Activated CD8-positive, alpha-beta T cell treated with anti-CD3 and anti-CD28 coated beads for 36 hours (primary cell): Measurements from ENCODE around the gene ZNF787. TPM values are rescaled to one million over a fixed set of nuclear protein-coding genes. Genes with fewer than 3 reads are reported as not detected.

ENCODE experiments used
- ATAC-seq: fragments of 200-7000 bp; cut with Tn5 transposase; one replicate; pipeline ENCODE4 v1.10.0; 2021; ENCODE audit warnings: mild to moderate bottlenecking, moderate library complexity
- CTCF ChIA-PET: fragments of 350-600 bp; sonication (Branson Sonifier 250); formaldehyde crosslinking; loops from one replicate; lab custom pipeline; 2021; ENCODE audit warnings: antibody characterized with exemption; lab: Charles Lee
- POLR2A ChIA-PET: fragments of 350-600 bp; sonication (Branson Sonifier 250); formaldehyde crosslinking; loops from one replicate; lab custom pipeline; 2021; ENCODE audit warnings: antibody characterized with exemption; lab: Charles Lee
- DNase-seq: peaks from one replicate; pipeline ENCODE4 v3.0.0-alpha.2; 2020
- H3K27ac Mint-ChIP-seq: one replicate; pipeline ENCODE4 v1.8.0; 2021; ENCODE audit warnings: mild to moderate bottlenecking, mixed read lengths
- H3K27me3 Mint-ChIP-seq: one replicate; pipeline ENCODE4 v1.8.0; 2021; ENCODE audit warnings: mixed read lengths
- H3K36me3 Mint-ChIP-seq: one replicate; pipeline ENCODE4 v1.8.0; 2021; ENCODE audit warnings: low read depth, mixed read lengths
- H3K4me1 Mint-ChIP-seq: one replicate; pipeline ENCODE4 v1.8.0; 2021; ENCODE audit warnings: low read depth, mixed read lengths
- H3K4me3 Mint-ChIP-seq: one replicate; pipeline ENCODE4 v1.8.0; 2021; ENCODE audit warnings: mild to moderate bottlenecking, moderate library complexity, mixed read lengths
- H3K9me3 Mint-ChIP-seq: one replicate; pipeline ENCODE4 v1.8.0; 2021; ENCODE audit warnings: mixed read lengths
- intact Hi-C: fragments of 100-400 bp; cut with micrococcal nuclease; formaldehyde crosslinking; loops from one replicate; pipeline ENCODE4 v1.10.0; 2022
- total RNA-seq, 2 experiments: library from RNA; stranded (reverse); gene quantifications; one replicate each; pipeline ENCODE4 v1.2.3, GENCODE V29; 2021
- TF ChIP-seq, protein P1 (sequence below): fragments of 200-600 bp; IDR thresholded peaks from one replicate; pipeline ENCODE4 v1.8.0; 2022; ENCODE audit warnings: antibody characterized with exemption, mild to moderate bottlenecking

ZNF787 gene
- total RNA-seq, 2 experiments from 2014 or later, result 24.2 to 25.8 TPM

DNA sequence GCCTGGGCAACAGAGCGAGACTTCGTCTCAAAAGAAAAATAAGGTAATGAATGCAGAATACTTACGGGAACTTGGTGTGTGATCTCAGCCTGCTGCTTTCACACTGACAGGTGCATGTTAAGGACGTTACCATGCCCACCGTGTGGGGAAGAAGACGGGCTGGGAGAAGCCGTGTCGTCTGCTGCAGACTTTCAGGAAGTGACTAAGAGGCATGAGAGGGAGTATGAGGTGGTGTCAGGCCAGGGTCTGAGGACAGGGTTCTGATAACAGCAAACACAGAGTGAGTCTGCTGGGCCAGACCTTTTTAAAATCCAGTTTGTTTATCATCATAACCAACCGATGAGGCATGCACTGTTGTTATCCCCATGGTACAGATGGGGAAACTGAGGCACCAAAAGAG is 41.2 kb upstream of the ZNF787 start:
- Mint-ChIP-seq H3K27ac (no peak overlapping the region), H3K27me3 (peaks cover 3% of the 10 kb centered on the region), H3K9me3 (no peaks in the 10 kb centered on the region), H3K4me1 (peaks cover 10% of the 10 kb centered on the region), H3K4me3 (no peak overlapping the region), H3K36me3 (peaks cover 11% of the 10 kb centered on the region)
- ATAC-seq (peak; percentile 95), DNase-seq (peak; percentile 57)
- intact Hi-C loops, result no loop called here
- ChIA-PET POLR2A (no interaction called here), CTCF (interaction anchor here (2.1 kb wide), 1 partner anchor 11 kb away, joined by 4 read pairs; no protein-coding TSS in a partner anchor)
- TF ChIP-seq, protein P1, sequence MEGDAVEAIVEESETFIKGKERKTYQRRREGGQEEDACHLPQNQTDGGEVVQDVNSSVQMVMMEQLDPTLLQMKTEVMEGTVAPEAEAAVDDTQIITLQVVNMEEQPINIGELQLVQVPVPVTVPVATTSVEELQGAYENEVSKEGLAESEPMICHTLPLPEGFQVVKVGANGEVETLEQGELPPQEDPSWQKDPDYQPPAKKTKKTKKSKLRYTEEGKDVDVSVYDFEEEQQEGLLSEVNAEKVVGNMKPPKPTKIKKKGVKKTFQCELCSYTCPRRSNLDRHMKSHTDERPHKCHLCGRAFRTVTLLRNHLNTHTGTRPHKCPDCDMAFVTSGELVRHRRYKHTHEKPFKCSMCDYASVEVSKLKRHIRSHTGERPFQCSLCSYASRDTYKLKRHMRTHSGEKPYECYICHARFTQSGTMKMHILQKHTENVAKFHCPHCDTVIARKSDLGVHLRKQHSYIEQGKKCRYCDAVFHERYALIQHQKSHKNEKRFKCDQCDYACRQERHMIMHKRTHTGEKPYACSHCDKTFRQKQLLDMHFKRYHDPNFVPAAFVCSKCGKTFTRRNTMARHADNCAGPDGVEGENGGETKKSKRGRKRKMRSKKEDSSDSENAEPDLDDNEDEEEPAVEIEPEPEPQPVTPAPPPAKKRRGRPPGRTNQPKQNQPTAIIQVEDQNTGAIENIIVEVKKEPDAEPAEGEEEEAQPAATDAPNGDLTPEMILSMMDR, result no peak

DNA sequence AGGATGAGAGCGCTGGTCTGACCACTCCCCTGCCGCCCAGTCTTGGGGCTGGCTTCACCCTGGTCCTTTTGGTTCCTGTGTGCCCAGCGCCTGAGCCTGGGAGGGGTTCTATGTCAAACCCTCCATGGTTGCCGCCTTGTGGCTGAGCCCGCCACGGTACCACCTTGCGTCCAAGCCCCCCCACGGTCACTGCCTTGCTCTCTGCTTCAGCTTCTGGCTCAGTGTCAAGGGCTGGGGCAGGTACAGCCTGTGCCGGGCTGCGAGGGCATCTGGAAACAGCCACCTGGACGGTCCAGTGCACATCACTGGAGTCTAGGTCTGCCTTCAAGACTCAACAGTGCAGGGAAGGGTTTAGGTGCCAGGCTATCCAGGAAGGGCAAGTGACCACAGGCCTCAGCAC is 40.4 kb upstream of the ZNF787 start:
- intact Hi-C loops, result no loop called here
- Mint-ChIP-seq H3K27me3 (peaks cover 3% of the 10 kb centered on the region), H3K9me3 (no peaks in the 10 kb centered on the region), H3K27ac (no peak overlapping the region), H3K4me1 (peaks cover 10% of the 10 kb centered on the region), H3K4me3 (no peak overlapping the region), H3K36me3 (peaks cover 11% of the 10 kb centered on the region)
- DNase-seq, result no peak
- TF ChIP-seq, protein P1, result no peak
- no peak for ATAC-seq
- POLR2A ChIA-PET, result no interaction called here
- CTCF ChIA-PET, result interaction anchor here (1.1 to 2.1 kb wide), 2 partner anchors 11 to 92 kb away, joined by 3 to 4 read pairs; no protein-coding TSS in a partner anchor

DNA sequence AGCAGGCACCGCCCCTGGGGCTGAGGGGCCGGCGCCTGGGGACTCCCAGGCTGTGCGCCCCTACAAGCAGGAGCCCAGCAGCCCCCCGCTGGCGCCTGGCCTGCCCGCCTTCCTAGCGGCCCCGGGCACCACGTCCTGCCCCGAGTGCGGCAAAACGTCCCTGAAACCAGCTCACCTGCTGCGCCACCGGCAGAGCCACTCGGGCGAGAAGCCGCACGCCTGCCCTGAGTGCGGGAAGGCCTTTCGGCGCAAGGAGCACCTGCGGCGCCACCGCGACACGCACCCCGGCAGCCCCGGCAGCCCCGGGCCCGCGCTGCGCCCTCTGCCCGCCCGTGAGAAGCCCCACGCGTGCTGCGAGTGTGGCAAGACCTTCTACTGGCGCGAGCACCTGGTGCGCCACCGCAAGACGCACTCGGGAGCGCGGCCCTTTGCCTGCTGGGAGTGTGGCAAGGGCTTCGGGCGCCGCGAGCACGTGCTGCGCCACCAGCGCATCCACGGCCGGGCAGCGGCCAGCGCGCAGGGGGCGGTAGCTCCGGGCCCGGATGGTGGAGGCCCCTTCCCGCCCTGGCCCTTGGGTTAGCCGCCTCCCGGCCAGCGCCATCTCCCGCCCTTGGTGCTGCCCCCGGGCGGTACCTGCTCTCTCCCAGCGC is 38.7 kb upstream of the ZNF787 start:
- CTCF ChIA-PET, result no interaction called here
- no peaks in the 10 kb centered on the region for H3K9me3 Mint-ChIP-seq
- no peak overlapping the region for H3K4me3 Mint-ChIP-seq
- H3K36me3 Mint-ChIP-seq, result peaks cover 11% of the 10 kb centered on the region
- DNase-seq (no peak), ATAC-seq (no peak)
- TF ChIP-seq, protein P1, result no peak
- H3K4me1 Mint-ChIP-seq, result peaks cover 10% of the 10 kb centered on the region
- peaks cover 2% of the 10 kb centered on the region for H3K27me3 Mint-ChIP-seq
- intact Hi-C loops, result loop anchor here (10.0 kb wide), 1 partner anchor 55 kb away; no protein-coding TSS in a partner anchor
- H3K27ac Mint-ChIP-seq, result no peak overlapping the region
- POLR2A ChIA-PET, result no interaction called here

DNA sequence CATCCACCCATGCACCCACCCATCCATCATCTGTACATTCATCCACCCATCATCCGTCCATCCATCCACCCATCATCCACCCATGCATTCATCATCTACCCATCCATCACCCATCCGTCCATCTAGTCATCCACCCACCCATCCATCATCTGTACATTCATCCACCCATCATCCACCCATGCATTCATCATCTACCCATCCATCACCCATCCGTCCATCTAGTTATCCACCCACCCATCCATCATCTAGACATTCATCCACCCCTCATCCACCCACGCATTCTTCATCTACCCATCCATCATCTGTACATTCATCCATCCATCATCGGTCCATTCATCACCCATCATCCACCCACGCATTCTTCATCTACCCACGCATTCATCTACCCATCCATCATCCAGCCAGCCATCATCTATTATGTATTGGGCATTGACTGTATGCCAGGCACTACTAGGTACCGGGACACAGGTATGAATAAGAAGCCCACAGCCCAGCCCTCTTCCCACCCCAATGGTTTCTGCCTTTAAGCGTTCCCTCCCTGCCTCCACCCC is 38.0 kb upstream of the ZNF787 start:
- peaks cover 9% of the 10 kb centered on the region for H3K4me1 Mint-ChIP-seq
- POLR2A ChIA-PET, result no interaction called here
- peaks cover 11% of the 10 kb centered on the region for H3K36me3 Mint-ChIP-seq
- TF ChIP-seq, protein P1, result no peak
- H3K4me3 Mint-ChIP-seq, result no peak overlapping the region
- no peak overlapping the region for H3K27ac Mint-ChIP-seq
- DNase-seq (no peak), ATAC-seq (no peak)
- CTCF ChIA-PET, result interaction anchor here (0.8 to 1.2 kb wide), 2 partner anchors 10 to 174 kb away, joined by 3 to 4 read pairs; no protein-coding TSS in a partner anchor
- no peaks in the 10 kb centered on the region for H3K27me3 Mint-ChIP-seq
- intact Hi-C loops, result loop anchor here (10.0 kb wide), 1 partner anchor 54 kb away; no protein-coding TSS in a partner anchor
- no peaks in the 10 kb centered on the region for H3K9me3 Mint-ChIP-seq
